OCI-LY7 (cell line): ENCODE data around the gene SNX27. TPM values are rescaled to one million over a fixed set of nuclear protein-coding genes. Genes with fewer than 3 reads are reported as not detected.
"Not testable (repeated sequence)": the region's sequence is repeated elsewhere in the genome, so short reads cannot be mapped to it uniquely, and the experiment has no call there.

Experiments
- BruUV-seq: library from RNA; stranded (reverse); fragments of 400-500 nt; replicated peaks from 2 replicates; lab custom pipeline; 2021; lab: Mats Ljungman, UMichigan
- CTCF ChIA-PET: fragments of 300-600 bp; sonication (Branson Sonifier 250); formaldehyde crosslinking; loops from one replicate; lab custom pipeline; 2022; ENCODE audit warnings: antibody characterized with exemption; ENCODE audit not compliant: unreplicated experiment; lab: Charles Lee
- POLR2A ChIA-PET: fragments of 300-600 bp; sonication (Branson Sonifier 250); formaldehyde crosslinking; loops from one replicate; lab custom pipeline; 2022; ENCODE audit warnings: antibody characterized with exemption; lab: Charles Lee
- DNase-seq: peaks from one replicate; pipeline ENCODE4 v3.0.0-alpha.2; 2015; ENCODE audit warnings: low spot score
- H2AFZ ChIP-seq: fragments of 200-600 bp; sonication (generic), shearing (Covaris generic); 2 replicates; pipeline ENCODE4 v1.6.1; 2014; ENCODE audit warnings: mild to moderate bottlenecking, antibody characterized with exemption, low read length, moderate library complexity
- H3K27ac ChIP-seq: fragments of 200-600 bp; sonication (generic); 2 replicates; pipeline ENCODE4 v1.5.1; 2014; ENCODE audit warnings: mixed run types, low read depth, mild to moderate bottlenecking, moderate library complexity, low read length, inconsistent platforms; ENCODE audit not compliant: poor library complexity, severe bottlenecking
- H3K36me3 ChIP-seq: fragments of 200-600 bp; sonication (generic); 2 replicates; pipeline ENCODE4 v1.6.1; 2014; ENCODE audit warnings: mild to moderate bottlenecking, antibody characterized with exemption, low read length, moderate library complexity, mixed read lengths; ENCODE audit not compliant: insufficient read depth
- H3K4me1 ChIP-seq: fragments of 200-600 bp; sonication (generic); 2 replicates; pipeline ENCODE4 v1.5.1; 2014; ENCODE audit warnings: mild to moderate bottlenecking, low read length; ENCODE audit not compliant: insufficient read depth, poor library complexity, severe bottlenecking
- H3K4me2 ChIP-seq: fragments of 200-600 bp; sonication (generic); 2 replicates; pipeline ENCODE4 v1.6.1; 2014; ENCODE audit warnings: mild to moderate bottlenecking, low read length
- H3K4me3 ChIP-seq: fragments of 200-600 bp; sonication (generic); 2 replicates; pipeline ENCODE4 v1.5.1; 2014; ENCODE audit warnings: mild to moderate bottlenecking, low read depth, low read length; ENCODE audit not compliant: poor library complexity, severe bottlenecking
- H3K79me2 ChIP-seq: fragments of 200-600 bp; sonication (generic); 2 replicates; pipeline ENCODE4 v1.6.1; 2016; ENCODE audit warnings: low read depth, mild to moderate bottlenecking, low read length, moderate library complexity, mixed read lengths; ENCODE audit not compliant: insufficient read depth
- H3K9me2 ChIP-seq: fragments of 200-600 bp; sonication (generic); 2 replicates; pipeline ENCODE4 v1.6.1; 2016; ENCODE audit warnings: mild to moderate bottlenecking, low read length, mixed read lengths; ENCODE audit not compliant: insufficient read depth
- H3K9me3 ChIP-seq: fragments of 200-600 bp; sonication (generic); 2 replicates; pipeline ENCODE4 v1.6.1; 2014; ENCODE audit warnings: mild to moderate bottlenecking, mixed run types, low read length, mixed read lengths
- H4K20me1 ChIP-seq: fragments of 200-600 bp; sonication (generic); 2 replicates; pipeline ENCODE4 v1.6.1; 2014; ENCODE audit warnings: mild to moderate bottlenecking, antibody characterized with exemption, low read length, moderate library complexity, mixed read lengths; ENCODE audit not compliant: insufficient read depth
- CTCF ChIP-seq: fragments of 200-600 bp; sonication (generic); conservative IDR thresholded peaks from 2 replicates; pipeline ENCODE4 v1.5.1; 2014; ENCODE audit warnings: mild to moderate bottlenecking, antibody characterized with exemption, low read length, moderate library complexity, mixed read lengths
- EZH2phosphoT487 ChIP-seq: fragments of 200-600 bp; sonication (generic); IDR thresholded peaks from 2 replicates; pipeline ENCODE4 v1.6.1; 2018; ENCODE audit warnings: low read depth, borderline replicate concordance, mild to moderate bottlenecking, mixed run types, antibody characterized with exemption, low read length, moderate library complexity, mixed read lengths
- intact Hi-C: fragments of 100-400 bp; cut with micrococcal nuclease; formaldehyde crosslinking; loops from one replicate; pipeline ENCODE4 v1.10.0; 2022; ENCODE audit not compliant: unreplicated experiment
- total RNA-seq, 2 experiments: library from RNA; depleted of rRNA in 1 of 2; stranded (reverse); fragments of >200 nt in 1 of 2; shearing (Covaris generic) in 1 of 2; gene quantifications; 2 replicates each; pipeline ENCODE4 v1.2.3, GENCODE V29; 2014 to 2022

Gene SNX27
- total RNA-seq, 2 experiments from 2014 or later, result 16.4 to 32.0 TPM

- ChIA-PET CTCF (no interaction called here), POLR2A (no interaction called here)
- intact Hi-C loops, result no loop called here
- no peak for DNase-seq
- no peak for TF ChIP-seq CTCF
- TF ChIP-seq EZH2phosphoT487, result no peak
- BruUV-seq, result no TSS peak
- Histone ChIP-seq H2AFZ (no peak overlapping the region), H3K79me2 (no peaks in the 10 kb centered on the region), H3K9me2 (no peaks in the 10 kb centered on the region), H3K4me1 (no peaks in the 10 kb centered on the region), H3K9me3 (no peaks in the 10 kb centered on the region), H4K20me1 (no peaks in the 10 kb centered on the region), H3K36me3 (no peaks in the 10 kb centered on the region), H3K27ac (no peak overlapping the region), H3K4me3 (no peak overlapping the region), H3K4me2 (no peak overlapping the region)
Measured at GRCh38 chr1:151729157-151729965, 117.5 kb downstream of the SNX27 start.

- Histone ChIP-seq H3K4me2 (no peak overlapping the region), H3K9me3 (no peaks in the 10 kb centered on the region), H3K27ac (no peak overlapping the region), H3K36me3 (no peaks in the 10 kb centered on the region), H4K20me1 (no peaks in the 10 kb centered on the region), H2AFZ (no peak overlapping the region), H3K4me1 (no peaks in the 10 kb centered on the region), H3K4me3 (no peak overlapping the region), H3K9me2 (no peaks in the 10 kb centered on the region), H3K79me2 (no peaks in the 10 kb centered on the region)
- ChIA-PET CTCF (no interaction called here), POLR2A (no interaction called here)
- intact Hi-C loops, result loop anchor here (10.0 kb wide), 2 partner anchors 285 to 425 kb away; no protein-coding TSS in a partner anchor
- TF ChIP-seq EZH2phosphoT487, result no peak
- TF ChIP-seq CTCF, result no peak
- DNase-seq, result no peak
- no TSS peak for BruUV-seq
Measured at GRCh38 chr1:151729966-151730291, 118.1 kb downstream of the SNX27 start.

DNA sequence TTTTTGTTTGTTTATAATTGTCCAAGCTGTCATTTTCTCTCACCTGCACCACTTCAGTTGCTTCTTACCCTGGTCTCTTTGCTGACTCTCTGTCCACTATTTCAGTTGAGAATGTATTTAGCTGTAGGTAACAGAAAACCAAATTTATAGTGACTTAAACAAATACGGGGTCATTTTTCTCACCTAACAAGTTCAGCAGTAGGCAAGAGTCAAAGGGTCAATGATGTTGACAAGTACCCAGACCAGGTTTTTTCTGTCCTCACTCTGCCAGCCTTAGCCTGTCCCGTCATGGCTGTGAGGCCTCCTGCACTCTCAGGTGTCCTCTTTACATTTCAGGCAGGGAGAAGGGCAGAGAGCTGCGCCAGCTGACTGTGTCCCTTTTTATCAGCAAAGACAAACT, 121.3 kb downstream of the SNX27 start:
- TF ChIP-seq EZH2phosphoT487 (no peak), CTCF (no peak)
- POLR2A ChIA-PET, result no interaction called here
- BruUV-seq, result no TSS peak

DNA sequence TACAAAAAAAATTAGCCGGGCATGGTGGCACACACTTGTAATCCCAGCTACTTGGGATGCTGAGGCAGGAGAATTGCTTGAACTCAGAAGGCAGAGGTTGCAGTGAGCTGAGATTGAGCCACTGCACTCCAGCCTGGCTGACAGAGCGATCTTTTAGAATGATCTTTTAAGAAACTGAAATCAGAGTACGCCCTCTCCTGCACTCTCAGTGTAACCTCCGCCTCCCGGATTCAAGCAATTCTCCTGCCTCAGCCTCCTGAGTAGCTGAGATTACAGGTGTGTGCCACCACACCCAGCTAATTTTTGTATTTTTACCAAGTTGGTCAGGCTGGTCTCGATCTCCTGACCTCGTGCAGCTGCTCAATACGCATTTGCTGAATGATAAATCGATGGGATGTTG, 122.1 kb downstream of the SNX27 start:
- H3K36me3 ChIP-seq, H4K20me1 ChIP-seq, CTCF ChIA-PET, H3K4me1 ChIP-seq, H3K9me2 ChIP-seq, H3K79me2 ChIP-seq, H2AFZ ChIP-seq, H3K4me3 ChIP-seq, H3K4me2 ChIP-seq, H3K27ac ChIP-seq, DNase-seq, BruUV-seq: not testable (repeated sequence)
- H3K9me3 ChIP-seq, result peaks cover 18% of the 10 kb centered on the region; the same call in 1 of the 2 replicates
- intact Hi-C loops, result loop anchor here (2.0 to 10.0 kb wide), 3 partner anchors 103 to 429 kb away; no protein-coding TSS in a partner anchor
- POLR2A ChIA-PET, result interaction anchor here (0.7 kb wide), 1 partner anchor 110 kb away, joined by 4 read pairs; no protein-coding TSS in a partner anchor

More for the DNA sequence above, 121.3 kb downstream of the SNX27 start:
- Histone ChIP-seq H3K4me2 (no peak overlapping the region), H3K27ac (no peak overlapping the region), H2AFZ (no peak overlapping the region), H4K20me1 (no peaks in the 10 kb centered on the region), H3K4me1 (no peaks in the 10 kb centered on the region), H3K9me2 (no peaks in the 10 kb centered on the region), H3K9me3 (peaks cover 16% of the 10 kb centered on the region; the same call in 1 of the 2 replicates), H3K4me3 (no peak overlapping the region), H3K79me2 (no peaks in the 10 kb centered on the region), H3K36me3 (no peaks in the 10 kb centered on the region)
- CTCF ChIA-PET, result no interaction called here
- intact Hi-C loops, result loop anchor here (10.0 kb wide), 2 partner anchors 288 to 428 kb away; no protein-coding TSS in a partner anchor
- DNase-seq, result no peak
